Measurements from ENCODE around the gene RMDN3. TPM values are rescaled to one million over a fixed set of nuclear protein-coding genes. Genes with fewer than 3 reads are reported as not detected.
A peak's percentile ranks its signal among the peaks of the same experiment; 100 is the strongest.

RMDN3 gene
- total RNA-seq, 1 experiment from 2014 or later, result 28.3 TPM

DNA sequence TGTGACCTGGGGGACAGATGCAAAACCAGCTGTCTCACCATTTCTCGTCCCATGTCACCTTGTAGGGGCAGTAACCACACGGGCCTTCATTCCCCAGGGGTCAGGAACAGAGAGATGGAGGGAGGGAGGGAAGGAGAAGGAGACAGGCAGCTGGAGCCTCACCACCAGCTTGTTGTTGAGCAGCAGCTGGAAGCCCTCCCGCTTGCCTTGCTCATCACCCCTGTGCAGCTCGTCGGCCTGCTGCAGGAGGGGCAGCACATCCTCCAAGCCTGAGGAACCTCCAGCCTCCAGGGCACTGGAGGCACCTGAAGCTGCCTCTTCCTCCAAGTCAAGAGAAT is 10.3 kb downstream of the RMDN3 start:
- no CpG with 5 or more reads among the region's 5 CpGs for WGBS (ENCODE audit: extremely low coverage, insufficient read length, low lambda C conversion rate)
- Histone ChIP-seq H2BK120ac (ENCODE audit: low read depth, low read length, poor library complexity, severe bottlenecking) (no peak overlapping the region), H4K91ac (ENCODE audit: insufficient read length, low read depth, low read length) (no peak overlapping the region), H3K4me1 (ENCODE audit: insufficient read depth, low read length) (0 out of 2 replicates have a peak, but pooled peaks cover 2% of the 10 kb centered on the region), H3K23ac (ENCODE audit: insufficient read length, low read depth, low read length) (no peak overlapping the region), H2BK15ac (ENCODE audit: low read depth, low read length) (no peak overlapping the region), H2AK5ac (ENCODE audit: insufficient read length, low read length) (no peak overlapping the region), H3K27ac (ENCODE audit: insufficient read length, low read depth, low read length) (no peak overlapping the region), H3K9me3 (ENCODE audit: control insufficient read depth, low read depth, low read length) (no peaks in the 10 kb centered on the region), H2BK5ac (ENCODE audit: insufficient read length, low read length) (no peak overlapping the region), H3T11ph (ENCODE audit: low read length) (no peak overlapping the region), H2BK12ac (ENCODE audit: insufficient read length, low read depth, low read length) (no peak overlapping the region), H3K23me2 (ENCODE audit: insufficient read length, low read depth, low read length, poor library complexity, severe bottlenecking) (no peaks in the 10 kb centered on the region), H3K4me2 (ENCODE audit: insufficient read depth, insufficient read length, low read length) (no peak overlapping the region), H3K4ac (ENCODE audit: low read depth, low read length) (no peak overlapping the region), H3K9ac (ENCODE audit: extremely low read depth, insufficient read length, low read length) (no peak overlapping the region), H3K79me1 (ENCODE audit: insufficient read depth, low read depth, low read length, poor library complexity, severe bottlenecking) (no peaks in the 10 kb centered on the region), H3K18ac (ENCODE audit: insufficient read length, low read depth, low read length) (no peak overlapping the region), H4K5ac (ENCODE audit: insufficient read length, low read depth, low read length) (no peak overlapping the region), H4K8ac (replicated peaks; ENCODE audit: insufficient read length, low read depth, low read length) (no peak overlapping the region), H3K14ac (ENCODE audit: insufficient read depth, low read length) (no peak overlapping the region), H2BK20ac (ENCODE audit: low read depth, low read length, poor library complexity, severe bottlenecking) (no peak overlapping the region), H3K27me3 (ENCODE audit: insufficient read depth, low read length) (no peaks in the 10 kb centered on the region), H4K20me1 (ENCODE audit: control insufficient read depth, insufficient read depth, insufficient read length) (no peaks in the 10 kb centered on the region), H2AFZ (ENCODE audit: low read length) (no peak overlapping the region), H3K56ac (ENCODE audit: insufficient read length, low read depth, low read length) (no peak overlapping the region), H3K79me2 (ENCODE audit: insufficient read depth, low read length) (no peaks in the 10 kb centered on the region)
- no peak for TF ChIP-seq CTCF (conservative IDR thresholded peaks at IDR 0.05)
- Mint-ChIP-seq H3K4me1 (peaks cover 17 to 24% of the 10 kb centered on the region in 2 experiments), H3K27me3 (ENCODE audit: low read depth) (no peaks in the 10 kb centered on the region), H3K4me3 (no peak overlapping the region), H3K36me3 (ENCODE audit: insufficient read depth in 1 of 3, low read depth in 3 of 3) (peaks cover 5 to 31% (median 22%) of the 10 kb centered on the region in 3 experiments; a peak in 5 of 7 replicates), H3K9me3 (no peaks in the 10 kb centered on the region), H3K27ac (peak overlapping the region; percentile 37 to 89 (median 85); a peak in 5 of 7 replicates)
- no peak for DNase-seq

Measured in H9 (cell line).